ENCODE measurements around the gene JMJD1C.

JMJD1C gene

GRCh38 chr10:63164166-63164623 is 301.6 kb downstream of the JMJD1C start:
- no peak overlapping the region for H3K18ac ChIP-seq (ENCODE audit: low read depth in 1 of 2, low read length in 2 of 2)
- H3K4me3 ChIP-seq (ENCODE audit: insufficient read depth in 1 of 2, low read depth in 1 of 2, low read length in 2 of 2) = no peak overlapping the region
- no peak overlapping the region for H2AFZ ChIP-seq (ENCODE audit: low read depth, low read length)
- no peak overlapping the region for H2BK15ac ChIP-seq (ENCODE audit: low read depth, poor library complexity, severe bottlenecking)
- H2BK5ac ChIP-seq (ENCODE audit: low read depth, low read length, poor library complexity, severe bottlenecking) = no peak overlapping the region
- H2AK5ac ChIP-seq (ENCODE audit: low read length, severe bottlenecking) = no peak overlapping the region
- no peak overlapping the region for H3K4ac ChIP-seq (ENCODE audit: low read depth in 1 of 2, low read length in 2 of 2)
- no peaks in the 10 kb centered on the region for H3K27me3 ChIP-seq (ENCODE audit: control insufficient read depth in 1 of 2, insufficient read depth in 1 of 2, low read length in 2 of 2)
- no peak overlapping the region for H3K4me2 ChIP-seq (ENCODE audit: low read length, poor library complexity, severe bottlenecking)
- DNase-seq = no peak
- H2BK12ac ChIP-seq (ENCODE audit: low read length in 2 of 2) = no peak overlapping the region
- peaks cover 9% of the 10 kb centered on the region for H3K79me1 ChIP-seq (replicated peaks; ENCODE audit: low read length, poor library complexity, severe bottlenecking)
- no peak overlapping the region for H3K23ac ChIP-seq (ENCODE audit: low read length in 2 of 2)
- WGBS = 98% methylated on average over 2 of the region's 2 CpGs
- H3K9me3 ChIP-seq (ENCODE audit: control insufficient read depth, low read length) = no peaks in the 10 kb centered on the region
- H3K4me1 ChIP-seq (ENCODE audit: control insufficient read depth, insufficient read depth, low read depth, low read length) = no peaks in the 10 kb centered on the region
- peaks cover 5 to 49% of the 10 kb centered on the region in 2 experiments for H3K36me3 ChIP-seq (ENCODE audit: control insufficient read depth in 1 of 2, insufficient read depth in 2 of 2, low read depth in 1 of 2, low read length in 2 of 2)
- no peak overlapping the region for H3K9ac ChIP-seq (ENCODE audit: low read length)
- H4K8ac ChIP-seq (ENCODE audit: low read length) = no peak overlapping the region
- no peak overlapping the region for H3K14ac ChIP-seq (ENCODE audit: low read length in 2 of 2)
- no peak overlapping the region for H4K91ac ChIP-seq (ENCODE audit: low read length)
- H2BK120ac ChIP-seq (ENCODE audit: low read depth, low read length) = no peak overlapping the region
- no peak overlapping the region for H3K27ac ChIP-seq (ENCODE audit: low read length, poor library complexity, severe bottlenecking)

GRCh38 chr10:63161592-63161991 is 304.2 kb downstream of the JMJD1C start:
- no peak overlapping the region for H2BK15ac ChIP-seq (ENCODE audit: low read depth, poor library complexity, severe bottlenecking)
- no peak overlapping the region for H2AK5ac ChIP-seq (ENCODE audit: low read length, severe bottlenecking)
- H2BK12ac ChIP-seq (ENCODE audit: low read length in 2 of 2) = no peak overlapping the region
- H3K36me3 ChIP-seq (ENCODE audit: control insufficient read depth in 1 of 2, insufficient read depth in 2 of 2, low read depth in 1 of 2, low read length in 2 of 2) = peaks cover 5 to 29% of the 10 kb centered on the region in 2 experiments
- peaks cover 13% of the 10 kb centered on the region for H3K79me1 ChIP-seq (replicated peaks; ENCODE audit: low read length, poor library complexity, severe bottlenecking)
- H3K4ac ChIP-seq (ENCODE audit: low read depth in 1 of 2, low read length in 2 of 2) = no peak overlapping the region
- no peak overlapping the region for H3K27ac ChIP-seq (ENCODE audit: low read length, poor library complexity, severe bottlenecking)
- WGBS = 98% methylated on average over 1 of the region's 2 CpGs
- no peak overlapping the region for H4K91ac ChIP-seq (ENCODE audit: low read length)
- no peak overlapping the region for H2BK5ac ChIP-seq (ENCODE audit: low read depth, low read length, poor library complexity, severe bottlenecking)
- no peak overlapping the region for H3K18ac ChIP-seq (ENCODE audit: low read depth in 1 of 2, low read length in 2 of 2)
- H3K4me2 ChIP-seq (ENCODE audit: low read length, poor library complexity, severe bottlenecking) = no peak overlapping the region
- no peaks in the 10 kb centered on the region for H3K4me1 ChIP-seq (ENCODE audit: control insufficient read depth, insufficient read depth, low read depth, low read length)
- no peaks in the 10 kb centered on the region for H3K27me3 ChIP-seq (ENCODE audit: control insufficient read depth in 1 of 2, insufficient read depth in 1 of 2, low read length in 2 of 2)
- H2BK120ac ChIP-seq (ENCODE audit: low read depth, low read length) = no peak overlapping the region
- H3K14ac ChIP-seq (ENCODE audit: low read length in 2 of 2) = no peak overlapping the region
- H2AFZ ChIP-seq (ENCODE audit: low read depth, low read length) = no peak overlapping the region
- H3K23ac ChIP-seq (ENCODE audit: low read length in 2 of 2) = no peak overlapping the region
- H3K4me3 ChIP-seq (ENCODE audit: insufficient read depth in 1 of 2, low read depth in 1 of 2, low read length in 2 of 2) = no peak overlapping the region
- H4K8ac ChIP-seq (ENCODE audit: low read length) = no peak overlapping the region
- no peak for DNase-seq
- no peak overlapping the region for H3K9ac ChIP-seq (ENCODE audit: low read length)
- H3K9me3 ChIP-seq (ENCODE audit: control insufficient read depth, low read length) = no peaks in the 10 kb centered on the region

- H4K8ac ChIP-seq (ENCODE audit: low read length) = no peak overlapping the region
- no peak overlapping the region for H3K14ac ChIP-seq (ENCODE audit: low read length in 2 of 2)
- H4K91ac ChIP-seq (ENCODE audit: low read length) = no peak overlapping the region
- no peak overlapping the region for H3K27ac ChIP-seq (ENCODE audit: low read length, poor library complexity, severe bottlenecking)
- no peak overlapping the region for H2AK5ac ChIP-seq (ENCODE audit: low read length, severe bottlenecking)
- H3K4ac ChIP-seq (ENCODE audit: low read depth in 1 of 2, low read length in 2 of 2) = no peak overlapping the region
- no peak overlapping the region for H2BK12ac ChIP-seq (ENCODE audit: low read length in 2 of 2)
- H2BK120ac ChIP-seq (ENCODE audit: low read depth, low read length) = no peak overlapping the region
- no peaks in the 10 kb centered on the region for H3K27me3 ChIP-seq (ENCODE audit: control insufficient read depth in 1 of 2, insufficient read depth in 1 of 2, low read length in 2 of 2)
- H2BK15ac ChIP-seq (ENCODE audit: low read depth, poor library complexity, severe bottlenecking) = no peak overlapping the region
- H3K79me1 ChIP-seq (replicated peaks; ENCODE audit: low read length, poor library complexity, severe bottlenecking) = peaks cover 12% of the 10 kb centered on the region
- H3K4me3 ChIP-seq (ENCODE audit: insufficient read depth in 1 of 2, low read depth in 1 of 2, low read length in 2 of 2) = no peak overlapping the region
- 78% methylated on average over 3 of the region's 3 CpGs for WGBS
- peak overlapping the region; percentile 44 for H3K9ac ChIP-seq (ENCODE audit: low read length)
- H3K18ac ChIP-seq (ENCODE audit: low read depth in 1 of 2, low read length in 2 of 2) = no peak overlapping the region
- H2BK5ac ChIP-seq (ENCODE audit: low read depth, low read length, poor library complexity, severe bottlenecking) = no peak overlapping the region
- peaks cover 6 to 34% of the 10 kb centered on the region in 2 experiments for H3K36me3 ChIP-seq (ENCODE audit: control insufficient read depth in 1 of 2, insufficient read depth in 2 of 2, low read depth in 1 of 2, low read length in 2 of 2)
- peak; percentile 88 for DNase-seq
- H3K4me2 ChIP-seq (ENCODE audit: low read length, poor library complexity, severe bottlenecking) = no peak overlapping the region
- H3K4me1 ChIP-seq (ENCODE audit: control insufficient read depth, insufficient read depth, low read depth, low read length) = peaks cover 1% of the 10 kb centered on the region
- no peak overlapping the region for H3K23ac ChIP-seq (ENCODE audit: low read length in 2 of 2)
- H2AFZ ChIP-seq (ENCODE audit: low read depth, low read length) = no peak overlapping the region
- H3K9me3 ChIP-seq (ENCODE audit: control insufficient read depth, low read length) = no peaks in the 10 kb centered on the region
These were observed 307.7 kb downstream of the JMJD1C start for GRCh38 chr10:63157845-63158624.

- Histone ChIP-seq H3K9ac (ENCODE audit: low read length) (peak overlapping the region; percentile 44), H3K27me3 (ENCODE audit: control insufficient read depth in 1 of 2, insufficient read depth in 1 of 2, low read length in 2 of 2) (no peaks in the 10 kb centered on the region), H2AK5ac (ENCODE audit: low read length, severe bottlenecking) (no peak overlapping the region), H2BK15ac (ENCODE audit: low read depth, poor library complexity, severe bottlenecking) (no peak overlapping the region), H3K4me2 (ENCODE audit: low read length, poor library complexity, severe bottlenecking) (no peak overlapping the region), H3K4me1 (ENCODE audit: control insufficient read depth, insufficient read depth, low read depth, low read length) (peaks cover 1% of the 10 kb centered on the region), H3K4ac (ENCODE audit: low read depth in 1 of 2, low read length in 2 of 2) (no peak overlapping the region), H3K9me3 (ENCODE audit: control insufficient read depth, low read length) (no peaks in the 10 kb centered on the region), H2BK5ac (ENCODE audit: low read depth, low read length, poor library complexity, severe bottlenecking) (no peak overlapping the region), H3K14ac (ENCODE audit: low read length in 2 of 2) (no peak overlapping the region), H2AFZ (ENCODE audit: low read depth, low read length) (no peak overlapping the region), H4K8ac (ENCODE audit: low read length) (no peak overlapping the region), H3K23ac (ENCODE audit: low read length in 2 of 2) (no peak overlapping the region), H4K91ac (ENCODE audit: low read length) (no peak overlapping the region), H3K79me1 (replicated peaks; ENCODE audit: low read length, poor library complexity, severe bottlenecking) (peaks cover 12% of the 10 kb centered on the region), H3K4me3 (ENCODE audit: insufficient read depth in 1 of 2, low read depth in 1 of 2, low read length in 2 of 2) (no peak overlapping the region), H3K18ac (ENCODE audit: low read depth in 1 of 2, low read length in 2 of 2) (no peak overlapping the region), H3K27ac (ENCODE audit: low read length, poor library complexity, severe bottlenecking) (no peak overlapping the region), H2BK12ac (ENCODE audit: low read length in 2 of 2) (no peak overlapping the region), H3K36me3 (ENCODE audit: control insufficient read depth in 1 of 2, insufficient read depth in 2 of 2, low read depth in 1 of 2, low read length in 2 of 2) (peaks cover 9 to 50% of the 10 kb centered on the region in 2 experiments), H2BK120ac (ENCODE audit: low read depth, low read length) (no peak overlapping the region)
- DNase-seq = no peak
- 100% methylated on average over 1 of the region's 2 CpGs for WGBS
These were observed 309.5 kb downstream of the JMJD1C start for GRCh38 chr10:63156236-63156635.
